GM18502 (cell line): ENCODE measurements around the gene EMP3.
"Not testable (repeated sequence)": the region's sequence is repeated elsewhere in the genome, so short reads cannot be mapped to it uniquely, and the experiment has no call there.

Experiments used
- ATAC-seq: cut with Tn5 transposase; IDR thresholded peaks from one replicate; pipeline ENCODE4 v1.9.1; 2021; ENCODE audit warnings: mild to moderate bottlenecking; ENCODE audit not compliant: unreplicated experiment, poor library complexity

Gene EMP3

DNA sequence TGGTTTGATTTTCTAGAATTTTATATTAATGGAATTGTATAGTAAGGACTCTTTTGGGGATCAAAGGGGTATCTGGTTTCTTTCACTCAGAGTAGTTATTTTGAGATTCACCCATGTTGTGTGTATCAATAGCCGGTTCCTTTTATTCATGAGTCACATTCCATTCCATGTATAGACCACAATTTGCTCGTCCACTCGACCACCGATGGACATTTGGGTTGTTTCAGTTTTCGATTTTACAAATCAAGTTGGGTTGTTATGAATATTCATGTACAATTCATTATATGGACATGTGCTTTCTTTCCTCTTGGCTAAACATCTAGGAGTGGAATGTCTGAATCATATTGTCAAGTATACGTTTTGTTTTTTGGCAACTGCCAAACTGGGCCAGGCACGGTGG, 9.6 kb upstream of the EMP3 start:
- no peak for ATAC-seq

- not testable (repeated sequence) for ATAC-seq
These were observed 7.7 kb upstream of the EMP3 start for GRCh38 chr19:48317708-48317960.

GRCh38 chr19:48318286-48318987, 6.9 kb upstream of the EMP3 start:
- ATAC-seq, result no peak

- ATAC-seq, result no peak
These were observed 5.5 kb upstream of the EMP3 start for GRCh38 chr19:48319647-48320541.

- peak; percentile 54 for ATAC-seq
These were observed 4.1 kb upstream of the EMP3 start for GRCh38 chr19:48321372-48321621.

- ATAC-seq, result peak; percentile 64
These were observed 3.4 kb upstream of the EMP3 start for GRCh38 chr19:48321622-48322591.

DNA sequence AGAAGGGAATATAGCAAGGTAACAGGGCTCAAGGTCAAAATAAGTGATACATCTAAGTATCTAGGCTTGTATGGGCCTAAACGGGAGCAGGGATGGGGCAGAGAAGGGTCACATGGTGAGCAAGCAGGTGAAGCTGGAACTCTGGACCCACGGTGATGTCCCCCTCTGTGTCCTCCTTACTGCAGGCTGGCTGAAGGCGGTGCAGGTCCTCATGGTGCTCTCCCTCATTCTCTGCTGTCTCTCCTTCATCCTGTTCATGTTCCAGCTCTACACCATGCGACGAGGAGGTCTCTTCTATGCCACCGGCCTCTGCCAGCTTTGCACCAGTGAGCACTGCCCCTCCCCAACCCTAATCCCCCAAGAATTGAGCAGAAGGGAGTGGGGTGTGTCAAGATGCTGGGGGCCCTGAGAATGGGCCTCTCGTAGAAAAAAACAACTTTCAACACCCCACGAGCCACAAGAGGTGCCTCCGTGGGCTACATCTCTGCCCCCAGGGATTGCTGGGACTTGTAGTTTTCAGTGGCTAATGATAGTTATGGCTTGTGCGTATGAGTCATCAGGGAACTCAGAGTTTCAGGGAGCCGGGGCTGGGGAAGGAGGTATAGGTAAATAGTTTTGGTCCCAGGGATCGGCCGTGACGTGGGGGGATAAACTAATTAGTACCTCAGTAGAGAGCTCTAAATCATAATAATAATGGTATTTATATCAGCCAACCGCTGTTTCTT, 4.0 kb downstream of the EMP3 start:
- ATAC-seq, result no peak

DNA sequence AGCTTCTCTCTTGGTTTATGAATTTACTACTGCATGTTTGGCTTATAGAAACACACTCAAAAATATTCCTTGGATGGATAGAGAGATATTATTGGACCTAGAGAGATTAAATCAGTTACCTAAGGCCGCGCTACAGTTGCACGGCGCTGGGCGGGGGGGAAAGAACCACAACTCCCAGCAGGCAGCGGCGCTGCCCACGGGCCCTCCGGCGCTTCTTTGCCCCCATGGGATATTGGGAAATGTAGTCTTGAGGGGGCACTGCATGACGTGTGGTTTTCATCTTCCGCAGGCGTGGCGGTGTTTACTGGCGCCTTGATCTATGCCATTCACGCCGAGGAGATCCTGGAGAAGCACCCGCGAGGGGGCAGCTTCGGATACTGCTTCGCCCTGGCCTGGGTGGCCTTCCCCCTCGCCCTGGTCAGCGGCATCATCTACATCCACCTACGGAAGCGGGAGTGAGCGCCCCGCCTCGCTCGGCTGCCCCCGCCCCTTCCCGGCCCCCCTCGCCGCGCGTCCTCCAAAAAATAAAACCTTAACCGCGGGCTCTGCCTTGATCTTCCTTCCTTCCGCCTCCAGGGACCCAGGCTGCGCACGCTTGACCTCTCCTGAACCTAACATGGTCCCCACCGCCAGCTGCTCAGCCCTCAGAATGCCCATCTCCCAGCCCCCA, 4.8 kb downstream of the EMP3 start:
- peak; percentile 29 for ATAC-seq

DNA sequence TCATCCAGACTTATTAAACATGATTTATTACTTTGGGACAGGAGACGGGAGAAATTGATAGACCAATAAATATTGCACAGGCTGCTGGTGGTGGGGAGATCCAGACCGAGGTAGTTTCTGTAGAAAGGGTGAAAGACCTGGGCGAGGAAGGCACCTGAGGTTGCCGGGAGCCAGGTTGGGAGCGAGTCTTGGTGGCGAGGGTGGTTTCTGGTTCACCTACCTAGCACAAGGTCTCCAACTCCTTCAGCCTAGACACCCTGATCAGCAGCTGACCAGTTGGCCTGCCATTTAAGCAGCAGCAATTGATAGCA, 7.0 kb downstream of the EMP3 start:
- no peak for ATAC-seq

DNA sequence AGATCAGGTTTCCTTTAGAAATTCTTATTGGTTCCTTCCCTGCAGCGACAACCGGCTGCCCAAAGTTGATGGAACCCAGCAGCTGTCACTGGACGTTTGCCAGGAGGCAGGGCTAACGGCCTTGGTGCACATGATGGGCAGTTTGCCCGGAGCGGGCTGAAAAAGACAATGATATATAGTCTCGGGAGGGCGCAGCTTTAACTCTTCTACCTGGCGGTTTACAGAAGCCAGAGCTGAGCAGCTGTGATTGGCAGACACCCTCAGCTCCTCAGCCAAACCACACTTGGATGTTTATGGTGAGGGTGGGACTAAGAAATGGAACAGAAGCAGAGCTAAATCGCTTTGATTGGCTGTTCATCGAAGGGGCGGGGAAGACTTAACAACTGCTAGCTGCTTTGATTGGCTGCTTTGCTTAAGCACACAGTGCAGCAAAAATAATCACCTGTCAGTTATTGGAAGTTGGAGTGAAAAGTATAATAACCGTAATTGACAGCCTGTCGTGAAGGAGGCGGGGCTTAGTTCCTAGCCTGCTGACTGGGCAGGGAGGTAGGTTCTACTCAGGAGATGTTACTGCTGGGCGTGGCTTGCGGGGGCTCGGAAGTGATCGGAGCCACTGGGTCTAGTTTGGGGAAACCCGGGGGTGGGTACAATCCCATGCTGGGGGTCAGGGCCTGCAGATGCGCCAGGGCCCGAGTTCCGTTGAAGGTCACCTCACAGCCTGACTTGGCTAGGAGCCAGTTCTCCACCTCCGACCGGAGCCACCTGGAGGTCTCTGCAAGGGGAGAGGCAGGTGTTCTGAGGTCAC, 7.5 kb downstream of the EMP3 start:
- ATAC-seq, result peak; percentile 59

GRCh38 chr19:48333467-48334384, 8.4 kb downstream of the EMP3 start:
- peak; percentile 52 for ATAC-seq

DNA sequence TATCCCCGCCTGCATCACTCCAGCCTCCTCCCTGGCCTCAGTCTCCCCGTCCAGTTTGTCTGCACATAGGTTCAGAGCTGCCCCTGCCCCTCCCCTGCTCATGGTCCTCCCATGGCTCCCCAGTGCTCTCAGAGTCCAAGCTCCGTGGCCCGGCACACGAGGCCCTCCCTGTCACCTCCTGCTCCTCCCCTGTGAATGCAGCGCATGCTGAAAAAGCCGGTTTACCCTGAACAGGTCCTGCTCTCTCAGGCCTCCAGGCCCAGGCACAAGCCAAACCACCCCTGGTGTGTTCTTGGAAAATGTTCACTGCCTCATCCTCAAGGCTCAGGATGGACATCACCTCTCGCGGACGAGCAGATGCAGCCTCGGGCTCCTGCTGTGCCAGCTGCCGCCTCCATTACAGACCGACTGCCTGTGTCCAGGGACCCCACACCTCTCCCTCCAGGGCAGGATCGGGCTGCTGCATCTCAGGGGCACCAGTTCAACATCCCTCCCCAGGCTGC, 13.0 kb downstream of the EMP3 start:
- ATAC-seq, result no peak

DNA sequence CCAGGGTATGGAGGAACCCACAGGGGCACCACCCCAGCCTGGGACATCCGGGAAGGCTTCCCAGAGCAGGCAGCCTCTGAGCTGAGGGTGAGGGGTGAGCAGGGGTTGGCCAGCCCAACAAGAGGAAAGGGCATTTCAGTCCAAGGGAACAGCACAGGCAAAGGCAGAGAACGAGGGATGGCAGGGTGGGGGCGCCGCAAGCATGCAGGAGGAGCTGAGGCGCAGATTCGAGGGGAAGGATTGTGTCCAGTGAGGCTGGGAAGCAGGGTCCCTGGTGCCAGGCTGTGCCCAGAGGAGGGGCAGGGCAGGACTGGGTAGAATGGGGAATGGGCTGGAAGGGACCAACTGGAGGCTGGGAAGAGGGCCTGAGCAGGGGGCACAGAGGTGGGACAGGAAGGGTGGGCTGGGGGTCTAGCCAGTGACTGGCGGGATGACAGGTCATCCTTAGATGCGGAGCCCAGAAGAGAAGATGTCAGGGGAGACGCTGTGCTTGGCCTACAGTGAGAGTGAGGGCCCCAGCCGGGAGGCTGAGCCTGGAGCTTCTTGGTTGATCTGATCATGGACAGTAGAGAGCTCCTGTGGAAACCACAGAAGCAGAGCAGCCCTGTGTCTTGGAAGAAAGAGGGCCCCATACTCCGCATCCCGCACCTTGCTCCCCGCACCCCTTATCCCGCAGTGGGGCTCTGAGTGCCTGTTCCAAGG, 13.6 kb downstream of the EMP3 start:
- no peak for ATAC-seq

- no peak for ATAC-seq
These were observed 15.6 kb downstream of the EMP3 start for GRCh38 chr19:48340995-48341394.

DNA sequence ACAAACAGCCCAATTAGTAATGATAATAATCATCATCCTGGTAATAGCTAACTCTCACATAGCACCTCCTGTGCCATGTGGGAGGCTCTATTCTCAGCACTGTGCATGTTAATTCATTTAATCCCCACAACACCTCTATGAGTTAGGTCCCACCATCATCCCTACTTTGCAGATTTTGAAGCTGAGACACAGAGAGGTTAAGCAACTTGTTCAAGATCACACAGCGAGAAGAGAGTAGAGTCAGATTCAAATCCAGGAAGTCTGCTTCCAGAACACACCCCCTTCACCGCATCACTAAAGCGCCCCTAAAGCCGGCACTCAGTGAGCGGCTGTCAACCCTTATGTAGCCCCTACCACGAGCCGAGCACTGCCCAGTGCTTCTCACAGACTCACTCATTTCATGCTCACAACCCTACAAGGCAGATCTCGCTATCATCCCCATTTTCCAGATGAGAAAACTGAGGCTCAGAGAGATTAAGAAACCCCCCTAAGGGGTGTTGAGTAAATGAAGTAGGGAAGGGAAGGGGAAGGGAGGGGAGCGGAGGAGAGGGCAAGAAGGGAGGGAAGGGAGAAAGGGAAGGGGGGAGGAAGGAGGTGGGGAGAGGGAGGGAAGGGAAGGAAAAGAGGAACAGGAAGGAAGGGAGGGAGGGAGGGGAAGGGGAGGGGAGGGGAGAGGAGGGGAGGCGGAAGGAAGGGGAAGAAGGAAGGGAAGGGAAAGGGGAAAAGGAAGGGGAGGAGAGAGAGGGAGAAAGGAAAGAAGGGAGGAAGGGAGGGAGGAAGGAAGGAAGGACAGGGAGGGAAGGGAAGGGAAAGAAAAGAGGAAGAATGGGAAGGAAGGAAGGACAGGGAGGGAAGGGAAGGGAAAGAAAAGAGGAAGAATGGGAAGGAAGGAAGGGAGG, 16.4 kb downstream of the EMP3 start:
- ATAC-seq, result no peak

GRCh38 chr19:48342414-48342738, 17.0 kb downstream of the EMP3 start:
- ATAC-seq, result no peak
